K562 (cell line): Measurements from ENCODE around the gene ADARB2.

Source experiments
- NRF1 ChIP-seq, 2 experiments: fragments of 450-650 bp; IDR thresholded peaks in 1 of 2; conservative IDR thresholded peaks in 1 of 2; 2 replicates each; pipeline ENCODE4 v1.6.1; 2014; ENCODE audit warnings: mild to moderate bottlenecking in 2 of 2
- POLR2A ChIP-seq: fragments of 450-650 bp; conservative IDR thresholded peaks from 2 replicates; pipeline ENCODE4 v1.6.1; 2016
- SP2 ChIP-seq: IDR thresholded peaks from 2 replicates; pipeline ENCODE4 v1.6.1; 2011; ENCODE audit warnings: mild to moderate bottlenecking, low read depth, low read length, moderate library complexity; ENCODE audit not compliant: poor library complexity, severe bottlenecking; ENCODE audit errors: extremely low read depth
- TEAD1 ChIP-seq, 2 experiments: fragments of 450-650 bp in 1 of 2; sonication (generic) in 1 of 2; formaldehyde crosslinking; IDR thresholded peaks; 2 replicates each; pipeline versions ENCODE4 v1.4.0 to v1.8.0; 2020 to 2022; ENCODE audit warnings: mild to moderate bottlenecking in 2 of 2, missing genetic modification reagents in 1 of 2
- THRAP3 ChIP-seq: fragments of 450-650 bp; IDR thresholded peaks from 2 replicates; pipeline ENCODE4 v1.6.1; 2016; ENCODE audit warnings: mild to moderate bottlenecking, inconsistent platforms, borderline replicate concordance
- ZNF184 ChIP-seq: sonication (generic); formaldehyde crosslinking; IDR thresholded peaks from 2 replicates; pipeline ENCODE4 v1.5.0; 2020; ENCODE audit warnings: missing genetic modification reagents
- TF ChIP-seq, protein P1 (sequence below), 3 experiments: IDR thresholded peaks in 2 of 3; conservative IDR thresholded peaks in 1 of 3; 2 replicates each; pipeline ENCODE4 v1.5.1; 2011 to 2012; ENCODE audit warnings: low read length in 3 of 3, mild to moderate bottlenecking in 3 of 3, control low read depth in 2 of 3, improper control_type of control experiment in 1 of 3, inconsistent platforms in 1 of 3, low read depth in 1 of 3, mixed read lengths in 1 of 3, moderate library complexity in 1 of 3; ENCODE audit not compliant: insufficient read depth in 2 of 3
- TF ChIP-seq, protein P2 (sequence below): fragments of 150-350 bp; conservative IDR thresholded peaks from 2 replicates; pipeline ENCODE4 v1.6.1; 2014; ENCODE audit warnings: low read length

DNA sequence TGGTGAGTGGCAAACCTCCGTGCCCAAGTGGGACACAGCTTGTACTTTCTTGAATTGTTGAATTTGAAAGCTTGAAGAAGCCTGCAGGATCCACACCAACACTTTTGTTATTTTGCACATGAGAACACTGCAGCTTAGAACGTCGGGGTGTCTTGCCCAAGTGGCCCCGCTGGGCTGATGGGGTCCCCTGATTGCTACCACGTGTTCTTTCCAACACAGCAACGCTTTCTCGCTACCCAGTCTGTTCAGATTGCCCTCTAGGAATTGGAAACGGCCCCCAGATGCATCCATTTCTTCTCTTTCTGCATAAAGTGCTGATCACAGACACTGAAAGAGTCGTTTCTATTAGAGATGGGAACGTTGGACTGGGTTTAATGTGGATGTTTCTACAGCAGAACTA is 268.5 kb downstream of the ADARB2 start:
- TF ChIP-seq NRF1 (conservative IDR thresholded peaks at IDR 0.05 in 1 of 2, IDR thresholded peaks at IDR 0.05 in 1 of 2) (no peak), ZNF184 (no peak), TEAD1 (CRISPR knock-in tag; IDR thresholded peaks at IDR 0.05) (no peak), THRAP3 (no peak), POLR2A (no peak), SP2 (no peak)
- TF ChIP-seq, protein P1, sequence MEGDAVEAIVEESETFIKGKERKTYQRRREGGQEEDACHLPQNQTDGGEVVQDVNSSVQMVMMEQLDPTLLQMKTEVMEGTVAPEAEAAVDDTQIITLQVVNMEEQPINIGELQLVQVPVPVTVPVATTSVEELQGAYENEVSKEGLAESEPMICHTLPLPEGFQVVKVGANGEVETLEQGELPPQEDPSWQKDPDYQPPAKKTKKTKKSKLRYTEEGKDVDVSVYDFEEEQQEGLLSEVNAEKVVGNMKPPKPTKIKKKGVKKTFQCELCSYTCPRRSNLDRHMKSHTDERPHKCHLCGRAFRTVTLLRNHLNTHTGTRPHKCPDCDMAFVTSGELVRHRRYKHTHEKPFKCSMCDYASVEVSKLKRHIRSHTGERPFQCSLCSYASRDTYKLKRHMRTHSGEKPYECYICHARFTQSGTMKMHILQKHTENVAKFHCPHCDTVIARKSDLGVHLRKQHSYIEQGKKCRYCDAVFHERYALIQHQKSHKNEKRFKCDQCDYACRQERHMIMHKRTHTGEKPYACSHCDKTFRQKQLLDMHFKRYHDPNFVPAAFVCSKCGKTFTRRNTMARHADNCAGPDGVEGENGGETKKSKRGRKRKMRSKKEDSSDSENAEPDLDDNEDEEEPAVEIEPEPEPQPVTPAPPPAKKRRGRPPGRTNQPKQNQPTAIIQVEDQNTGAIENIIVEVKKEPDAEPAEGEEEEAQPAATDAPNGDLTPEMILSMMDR (IDR thresholded peaks at IDR 0.05 in 2 of 3, conservative IDR thresholded peaks at IDR 0.05 in 1 of 3; ENCODE audit: insufficient read depth in 2 of 3, low read depth in 1 of 3, low read length in 3 of 3), result no peak
- TF ChIP-seq, protein P2, sequence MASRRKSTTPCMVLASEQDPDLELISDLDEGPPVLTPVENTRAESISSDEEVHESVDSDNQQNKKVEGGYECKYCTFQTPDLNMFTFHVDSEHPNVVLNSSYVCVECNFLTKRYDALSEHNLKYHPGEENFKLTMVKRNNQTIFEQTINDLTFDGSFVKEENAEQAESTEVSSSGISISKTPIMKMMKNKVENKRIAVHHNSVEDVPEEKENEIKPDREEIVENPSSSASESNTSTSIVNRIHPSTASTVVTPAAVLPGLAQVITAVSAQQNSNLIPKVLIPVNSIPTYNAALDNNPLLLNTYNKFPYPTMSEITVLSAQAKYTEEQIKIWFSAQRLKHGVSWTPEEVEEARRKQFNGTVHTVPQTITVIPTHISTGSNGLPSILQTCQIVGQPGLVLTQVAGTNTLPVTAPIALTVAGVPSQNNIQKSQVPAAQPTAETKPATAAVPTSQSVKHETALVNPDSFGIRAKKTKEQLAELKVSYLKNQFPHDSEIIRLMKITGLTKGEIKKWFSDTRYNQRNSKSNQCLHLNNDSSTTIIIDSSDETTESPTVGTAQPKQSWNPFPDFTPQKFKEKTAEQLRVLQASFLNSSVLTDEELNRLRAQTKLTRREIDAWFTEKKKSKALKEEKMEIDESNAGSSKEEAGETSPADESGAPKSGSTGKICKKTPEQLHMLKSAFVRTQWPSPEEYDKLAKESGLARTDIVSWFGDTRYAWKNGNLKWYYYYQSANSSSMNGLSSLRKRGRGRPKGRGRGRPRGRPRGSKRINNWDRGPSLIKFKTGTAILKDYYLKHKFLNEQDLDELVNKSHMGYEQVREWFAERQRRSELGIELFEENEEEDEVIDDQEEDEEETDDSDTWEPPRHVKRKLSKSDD, result no peak
